ENCODE results near the gene NELFB.
A peak's percentile ranks its signal among the peaks of the same experiment; 100 is the strongest.

The NELFB gene

DNA sequence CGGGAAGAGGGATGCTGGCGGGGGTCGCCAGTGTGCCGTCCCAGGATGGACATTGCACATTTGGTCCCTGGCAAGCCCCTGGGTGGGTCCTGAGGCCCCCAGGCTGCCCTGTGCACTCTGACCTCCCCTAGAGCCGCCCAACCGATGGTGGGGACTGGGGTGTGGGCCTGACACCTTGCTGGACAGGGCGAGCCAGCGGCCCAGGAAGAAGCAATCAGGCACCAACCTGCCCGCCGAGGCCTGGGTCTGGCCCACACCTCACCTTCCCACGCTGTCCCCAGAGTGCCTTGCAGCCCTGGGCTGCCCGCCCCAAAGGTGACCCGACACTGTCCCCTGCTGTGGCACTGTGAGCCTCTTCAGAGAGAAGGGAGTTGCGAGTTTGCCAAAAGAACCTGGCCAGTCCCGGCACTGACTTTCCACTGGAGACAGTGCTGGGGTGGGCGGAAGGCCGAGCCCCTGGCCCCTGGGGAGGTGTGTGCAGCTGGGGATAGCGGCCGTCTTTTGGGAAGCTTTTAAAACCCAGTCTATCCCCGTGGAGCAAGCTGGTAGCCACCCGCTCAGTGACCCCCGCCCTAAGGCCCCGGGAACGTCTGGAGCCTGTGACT, 58.9 kb downstream of the NELFB start:
- no peak for FAIRE-seq
- DNase-seq (ENCODE audit: low spot score), result no peak

DNA sequence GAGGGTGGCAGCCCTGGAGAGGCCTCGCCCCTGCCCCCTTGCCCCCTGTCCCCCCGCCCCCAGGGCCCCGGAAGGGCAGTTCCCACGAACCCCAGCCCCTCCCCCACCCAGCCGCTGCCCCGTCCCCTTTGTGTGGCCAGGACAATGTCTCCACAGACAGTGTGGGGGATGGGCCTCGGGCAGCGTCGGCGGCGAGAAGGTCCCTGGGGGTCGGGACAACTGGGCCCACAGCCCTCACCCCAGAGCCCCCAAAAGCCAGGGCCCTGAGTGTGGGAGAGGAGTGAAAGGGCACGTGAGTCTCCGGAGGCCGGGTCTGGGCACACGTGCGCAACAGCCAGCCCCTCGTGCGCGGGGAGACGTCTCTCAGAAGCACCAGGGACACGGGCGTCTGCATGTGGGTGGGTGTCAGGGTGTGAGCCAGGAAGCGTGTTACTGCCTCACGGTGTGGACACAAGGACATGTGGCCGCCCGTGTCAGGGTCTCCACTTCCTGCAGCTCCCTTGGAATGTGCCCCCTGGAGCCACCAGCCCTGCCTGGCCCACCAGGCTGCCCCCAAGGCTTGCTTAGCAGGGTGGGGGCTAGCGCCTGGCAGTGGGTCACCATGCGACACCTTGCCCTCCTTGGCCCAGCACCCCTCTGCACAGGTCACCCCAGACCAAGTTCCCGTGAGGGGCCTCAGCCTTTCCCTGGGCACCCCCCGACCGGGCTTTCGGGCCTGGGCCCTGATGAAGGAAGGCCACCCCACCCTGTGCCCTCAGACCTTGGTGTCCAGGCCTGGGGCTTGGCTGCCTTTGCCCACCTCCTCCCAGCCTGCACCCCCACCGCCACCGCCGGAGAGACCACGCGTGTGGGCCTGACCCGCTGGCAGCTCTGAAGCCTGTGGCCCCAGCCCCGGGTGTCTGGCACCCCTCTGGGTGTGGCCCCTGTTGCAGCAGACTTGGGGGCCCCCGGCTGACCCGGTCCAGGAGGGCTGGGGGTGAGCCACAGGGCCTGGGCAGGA, 59.7 kb downstream of the NELFB start:
- FAIRE-seq (no peak), DNase-seq (ENCODE audit: low spot score) (no peak)

DNA sequence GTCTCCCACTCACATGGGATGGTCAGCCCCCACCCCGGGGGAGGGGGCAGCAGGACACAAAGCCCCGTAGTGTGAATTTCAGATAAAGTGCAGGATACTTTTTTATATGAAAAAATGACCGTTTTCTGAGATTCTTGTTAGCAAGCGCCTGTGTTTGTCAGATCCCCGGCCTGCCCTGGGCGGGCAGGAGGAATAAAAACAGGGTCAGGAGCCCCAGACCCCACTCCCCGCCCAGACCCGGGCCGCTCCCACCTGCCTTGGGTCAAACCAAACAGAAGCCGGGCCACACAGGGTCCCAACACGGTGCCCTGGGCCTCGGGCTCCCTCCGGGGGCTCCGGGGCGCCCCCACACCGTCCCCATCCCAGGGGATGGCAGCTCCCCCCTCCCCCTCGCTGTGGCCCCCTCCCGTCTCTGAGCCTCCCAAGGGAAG, 60.5 kb downstream of the NELFB start:
- no peak for FAIRE-seq
- DNase-seq (ENCODE audit: low spot score), result no peak

DNA sequence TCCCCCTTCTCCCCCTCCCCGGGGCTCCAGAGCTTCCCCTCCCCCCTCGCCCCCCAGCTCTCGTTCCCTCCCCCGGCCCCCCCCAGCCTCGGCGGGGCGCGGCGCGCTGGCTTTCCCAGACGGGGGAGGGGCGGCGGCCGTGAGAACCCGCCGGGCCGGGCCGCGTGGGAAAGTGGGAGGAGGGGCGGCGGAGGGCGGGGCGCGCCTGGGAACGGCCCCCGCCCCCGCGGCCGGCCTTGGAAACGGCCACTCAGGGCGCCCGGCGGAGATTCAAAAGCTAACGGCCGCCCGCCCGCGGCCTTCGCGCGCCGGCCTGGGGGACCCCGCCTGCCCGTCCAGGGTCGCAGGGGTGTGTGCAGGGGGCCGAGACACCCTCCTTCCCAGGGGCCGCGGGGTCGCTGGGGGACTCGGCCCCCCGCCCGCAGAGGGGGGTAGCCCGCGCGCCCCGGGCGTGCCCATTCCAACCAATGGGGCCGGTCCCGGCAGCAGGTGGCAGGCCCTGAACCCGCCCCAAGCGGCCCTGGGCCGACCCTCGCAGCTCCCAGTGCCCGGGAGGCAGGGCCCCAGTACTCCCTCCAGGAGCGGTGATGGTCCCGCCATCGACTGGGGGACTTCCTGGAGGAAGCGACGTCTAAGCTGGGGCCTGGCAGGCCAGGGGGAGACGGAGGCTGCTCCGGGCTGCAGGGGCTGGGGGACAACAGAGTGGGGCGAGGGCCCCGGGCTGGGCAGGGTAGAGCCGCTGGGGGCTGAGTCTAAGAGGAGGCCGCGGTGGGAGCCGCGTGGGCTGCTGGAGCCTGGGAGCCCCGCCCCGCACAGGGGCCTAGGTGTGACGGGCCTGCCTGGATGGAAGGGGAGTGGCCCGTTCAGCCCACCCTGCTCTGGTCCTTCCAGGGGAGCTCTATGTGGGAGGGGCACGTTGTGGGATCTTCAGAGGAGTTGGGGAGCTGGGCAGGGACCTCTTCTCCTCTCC, 61.2 kb downstream of the NELFB start:
- DNase-seq (ENCODE audit: low spot score), result no peak
- no peak for FAIRE-seq

DNA sequence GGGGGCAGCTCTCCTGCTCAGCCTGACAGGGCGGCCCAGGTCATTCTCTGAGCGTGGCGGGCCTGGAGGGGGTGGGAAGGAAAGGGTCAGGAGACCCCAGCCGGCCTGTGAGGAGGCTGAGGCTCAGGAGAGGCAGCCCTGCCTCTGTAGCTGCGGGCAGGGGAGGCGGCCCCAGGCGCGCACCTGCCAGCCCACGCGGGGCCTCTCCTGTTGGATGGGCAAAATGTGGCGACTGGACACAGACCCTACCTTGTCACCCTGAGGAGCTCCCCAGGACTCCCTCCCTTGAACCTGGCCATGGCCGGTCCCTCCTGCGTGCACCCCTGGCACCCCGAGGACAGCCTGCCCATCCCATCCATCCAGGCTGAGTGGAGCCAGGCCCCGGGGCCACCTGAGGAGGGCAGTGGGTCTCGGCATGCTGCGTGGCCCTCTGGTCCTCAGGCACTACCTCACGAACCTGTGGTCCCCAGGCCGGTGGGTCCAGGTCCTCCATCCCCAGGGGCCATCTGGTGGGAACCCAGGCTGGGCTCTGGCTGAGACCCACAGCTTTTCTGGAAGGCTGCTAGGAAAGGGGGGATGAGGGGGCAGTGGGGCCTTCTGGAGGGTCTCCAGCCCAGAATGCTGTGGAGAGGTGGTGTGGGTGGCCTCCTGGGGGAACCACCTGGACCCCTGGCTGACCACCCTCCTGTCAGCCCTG, 62.0 kb downstream of the NELFB start:
- DNase-seq (ENCODE audit: low spot score) (no peak), FAIRE-seq (no peak)

DNA sequence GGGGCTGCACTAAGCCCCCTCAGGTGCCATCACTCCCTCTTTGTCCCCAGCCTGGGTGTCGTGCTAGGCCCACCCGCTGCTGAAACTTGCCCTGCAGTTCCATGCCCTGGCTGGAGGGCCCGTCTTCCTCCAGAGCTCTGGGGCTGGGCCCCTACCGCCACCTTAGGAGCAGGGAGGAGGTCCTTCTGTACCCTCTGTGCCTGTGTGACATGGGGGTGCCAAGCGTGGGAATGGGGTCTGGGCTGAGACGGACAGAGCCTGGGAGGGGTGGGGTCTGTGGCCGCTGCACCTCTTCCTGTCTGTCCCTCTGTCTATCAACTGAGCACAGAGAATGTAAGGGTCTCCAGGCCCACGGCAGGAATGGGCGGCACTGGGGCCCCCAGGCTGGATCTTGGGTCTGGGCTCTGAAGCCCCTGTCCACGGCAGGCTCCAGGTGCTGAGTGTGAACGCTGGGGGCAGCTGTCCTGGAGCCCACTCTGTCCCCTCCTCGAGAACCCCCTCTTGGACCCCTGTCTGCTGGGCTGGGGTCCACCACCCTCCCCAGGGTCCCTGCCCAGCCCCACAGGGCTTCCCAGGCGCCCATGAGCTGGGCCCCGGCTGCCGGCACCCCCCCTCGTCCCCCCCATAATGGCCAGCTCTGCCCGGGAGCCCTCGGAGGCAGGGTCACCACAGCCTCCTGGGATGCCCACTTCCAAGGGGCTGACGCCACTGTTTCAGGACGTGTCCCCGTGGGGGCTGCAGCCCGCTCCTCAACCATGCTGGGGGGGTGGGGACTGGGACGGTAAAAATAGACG, 62.8 kb downstream of the NELFB start:
- FAIRE-seq, result no peak

DNA sequence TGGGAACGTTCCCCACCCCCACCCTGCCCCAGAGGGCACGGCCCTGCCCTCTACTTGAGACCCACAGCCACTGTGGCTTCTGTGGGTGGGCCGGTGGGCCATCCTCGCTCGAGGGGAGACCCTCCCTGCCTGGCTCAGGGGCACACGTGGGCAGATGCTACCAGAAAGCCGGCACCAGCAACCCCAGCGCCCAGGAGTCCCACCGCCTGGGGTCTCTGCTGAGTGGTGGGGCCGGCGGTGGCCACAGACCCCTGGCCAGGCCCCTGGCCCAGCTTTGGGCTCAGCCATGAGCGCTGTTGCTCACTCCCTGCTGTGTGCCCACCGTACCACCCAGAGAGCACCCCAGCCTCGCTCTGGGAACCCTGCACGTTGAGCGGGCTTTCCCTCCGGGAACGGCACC, 63.5 kb downstream of the NELFB start:
- DNase-seq (ENCODE audit: low spot score) (no peak), FAIRE-seq (no peak)

More for the DNA sequence above, 62.8 kb downstream of the NELFB start:
- no peak for DNase-seq (ENCODE audit: low spot score)

DNA sequence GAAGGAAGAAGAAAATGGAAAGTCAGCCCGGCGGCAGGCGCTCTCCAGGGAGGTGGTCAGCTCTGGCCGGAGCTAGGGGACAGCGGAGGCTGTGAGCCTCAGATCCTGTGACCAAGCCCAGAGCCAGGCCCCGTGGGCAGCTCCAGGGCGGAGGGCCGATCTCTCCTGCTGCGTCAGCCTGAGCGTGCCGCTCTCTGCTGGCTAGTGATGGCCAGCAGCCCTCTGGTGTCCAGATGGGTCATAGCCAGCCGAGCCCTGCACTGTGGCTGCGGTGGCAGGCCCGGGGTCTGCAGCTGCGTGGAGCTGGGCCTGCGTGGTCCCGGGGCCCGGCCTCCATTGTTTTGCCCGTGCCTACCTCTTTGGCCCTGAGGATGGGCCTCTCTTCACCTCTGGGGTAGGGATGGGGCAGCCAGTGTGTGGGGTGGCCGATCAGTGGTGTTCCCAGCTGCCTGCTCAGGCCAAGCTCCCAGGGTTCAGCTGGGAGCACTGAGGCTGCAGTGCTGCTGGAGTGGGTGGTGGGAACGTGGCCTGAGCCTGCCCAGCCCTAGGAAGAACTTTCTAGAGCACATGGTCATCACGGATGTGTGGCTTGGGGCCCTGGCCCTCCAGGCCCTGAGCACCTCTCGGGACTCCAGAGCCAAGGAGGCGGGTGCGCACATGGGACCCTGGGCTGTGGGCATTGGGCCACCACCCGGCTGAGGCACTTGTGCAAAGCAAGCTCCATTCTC, 64.0 kb downstream of the NELFB start:
- FAIRE-seq (no peak), DNase-seq (ENCODE audit: low spot score) (peak; percentile 2)

DNA sequence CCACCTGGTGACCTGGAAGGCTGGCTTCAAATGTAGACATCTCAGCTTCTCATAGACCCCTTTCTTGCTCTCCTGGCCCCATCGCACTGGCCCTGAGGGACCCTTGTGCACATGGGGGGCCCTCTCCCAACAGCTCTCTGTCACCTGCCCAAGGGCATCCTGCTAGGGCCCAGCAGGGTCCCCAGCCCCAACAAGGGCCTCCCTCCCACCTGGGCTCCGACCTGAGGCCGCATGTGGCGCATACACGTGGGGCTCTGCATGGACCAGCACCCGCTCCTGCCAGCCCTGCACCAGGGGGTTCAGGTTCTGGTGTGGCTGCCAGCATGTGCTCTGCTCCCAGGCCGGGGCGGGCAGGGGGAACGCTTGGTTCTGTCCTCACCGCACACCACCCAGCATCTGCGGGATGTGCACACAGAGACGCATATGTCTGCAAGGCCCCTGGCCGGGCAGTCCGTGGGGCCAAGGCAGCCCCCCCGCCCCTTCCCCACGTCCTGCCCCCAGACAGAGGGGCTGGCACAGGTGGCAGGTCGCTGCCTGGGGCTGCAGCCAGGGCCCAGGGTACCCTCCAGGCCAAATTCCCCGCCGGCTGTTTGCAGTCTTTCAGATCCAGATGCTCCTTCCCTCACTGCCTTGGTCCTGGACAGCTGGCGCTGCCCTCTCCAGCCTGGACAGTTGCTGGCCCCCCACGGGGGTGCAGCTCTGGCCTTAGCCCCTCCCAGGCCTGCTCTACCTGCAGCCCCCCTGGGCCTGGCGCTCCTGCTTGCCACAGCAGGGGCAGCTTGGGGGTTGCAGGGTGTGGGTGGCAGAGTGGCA, 64.8 kb downstream of the NELFB start:
- peak; percentile 3 for DNase-seq (ENCODE audit: low spot score)
- no peak for FAIRE-seq

DNA sequence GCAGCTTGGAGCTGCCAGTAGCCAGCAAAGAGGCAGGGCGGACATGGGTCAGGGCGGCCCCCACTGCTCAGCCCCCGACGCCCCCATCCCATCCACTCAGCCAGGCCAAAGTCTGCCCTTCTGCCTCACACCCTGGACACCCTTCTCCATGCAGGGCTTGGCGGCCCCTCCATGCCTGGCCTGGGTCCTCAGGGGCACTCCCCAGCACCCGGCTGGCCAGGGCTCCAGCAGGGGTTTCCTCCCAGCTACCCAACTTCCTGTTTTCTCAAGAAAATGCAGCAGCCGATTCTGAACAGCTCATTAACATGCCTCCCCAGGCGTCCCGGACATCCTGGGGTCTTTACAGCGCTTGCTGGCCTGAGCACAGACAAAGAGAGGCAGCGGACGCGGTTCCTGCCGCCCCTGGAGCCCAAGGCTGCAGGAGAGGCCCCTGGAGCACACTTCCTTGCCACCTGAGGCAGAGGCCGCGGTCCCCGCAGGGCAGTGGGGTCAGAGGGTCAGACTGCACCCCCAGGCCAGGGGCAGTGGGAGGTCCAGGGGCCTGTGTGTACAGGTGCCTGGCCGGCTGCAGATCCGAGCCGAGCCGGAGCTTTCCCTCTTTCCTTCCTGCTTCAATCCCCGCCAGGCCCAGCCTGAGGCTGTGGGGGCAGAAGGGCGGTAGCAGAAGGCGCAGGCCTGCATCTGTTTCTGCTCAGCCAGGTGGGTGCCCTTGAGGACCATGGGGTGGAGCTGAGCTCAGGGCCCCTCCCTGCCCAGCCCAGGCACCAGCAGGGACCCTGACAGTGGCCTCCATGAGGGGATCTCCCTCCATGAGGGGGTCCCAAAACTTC, 65.6 kb downstream of the NELFB start:
- FAIRE-seq, result no peak
- no peak for DNase-seq (ENCODE audit: low spot score)

DNA sequence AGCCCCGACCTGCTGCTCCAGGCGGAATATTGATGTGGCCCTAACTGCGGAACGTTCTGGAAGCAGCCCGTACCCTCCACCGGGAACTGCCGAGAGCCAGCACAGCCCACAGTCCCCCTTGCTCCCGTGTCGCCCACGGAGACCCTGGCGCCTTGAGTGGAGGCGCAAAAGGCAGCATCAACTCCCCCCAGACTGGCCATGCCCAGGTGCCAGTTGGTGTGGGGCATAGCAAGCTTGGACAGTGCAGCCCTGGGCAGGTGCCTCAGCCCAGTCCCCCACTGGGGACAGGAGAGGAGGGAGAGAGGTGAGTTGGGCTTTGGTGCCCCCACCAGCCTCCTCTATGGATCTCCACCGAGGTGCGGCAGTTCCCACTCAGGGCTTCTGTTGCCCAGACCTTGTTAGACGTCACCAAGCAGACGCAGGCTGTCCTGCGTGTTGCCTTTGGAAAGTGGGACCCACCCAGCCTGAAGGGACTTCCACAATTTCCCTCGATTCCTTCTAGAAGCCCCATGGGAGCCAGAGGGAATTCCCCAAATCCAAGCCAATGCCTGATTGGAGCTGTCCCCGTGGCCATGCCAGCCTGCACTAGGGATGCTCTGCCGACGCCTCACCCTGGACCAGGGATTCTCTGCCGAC, 66.7 kb downstream of the NELFB start:
- DNase-seq (ENCODE audit: low spot score) (no peak), FAIRE-seq (no peak)

Data from urothelium cell line (cell line).